Mononuclear cell (primary cell): Measurements from ENCODE around the gene CDKL2. TPM values are rescaled to one million over a fixed set of nuclear protein-coding genes. Genes with fewer than 3 reads are reported as not detected.

Source experiments
- H3K27me3 ChIP-seq: 2 replicates; pipeline ENCODE4 v1.6.0; 2011; ENCODE audit warnings: low read length, control low read depth; ENCODE audit not compliant: insufficient read depth
- H3K4me1 ChIP-seq: 2 replicates; pipeline ENCODE4 v1.5.1; 2011; ENCODE audit warnings: mild to moderate bottlenecking, low read length, control low read depth; ENCODE audit not compliant: insufficient read depth
- H3K4me3 ChIP-seq: 2 replicates; pipeline ENCODE4 v1.5.1; 2011; ENCODE audit warnings: mild to moderate bottlenecking, low read length, moderate library complexity
- H3K9me3 ChIP-seq: 2 replicates; pipeline ENCODE4 v1.5.1; 2011; ENCODE audit warnings: low read depth, mild to moderate bottlenecking, control low read depth, low read length
- total RNA-seq: library from RNA; depleted of rRNA; stranded (reverse); fragments of >200 nt; gene quantifications from one replicate; pipeline ENCODE4 v1.2.3, GENCODE V29; 2012

Gene CDKL2
- total RNA-seq, 1 donor, result 0.21 TPM

DNA sequence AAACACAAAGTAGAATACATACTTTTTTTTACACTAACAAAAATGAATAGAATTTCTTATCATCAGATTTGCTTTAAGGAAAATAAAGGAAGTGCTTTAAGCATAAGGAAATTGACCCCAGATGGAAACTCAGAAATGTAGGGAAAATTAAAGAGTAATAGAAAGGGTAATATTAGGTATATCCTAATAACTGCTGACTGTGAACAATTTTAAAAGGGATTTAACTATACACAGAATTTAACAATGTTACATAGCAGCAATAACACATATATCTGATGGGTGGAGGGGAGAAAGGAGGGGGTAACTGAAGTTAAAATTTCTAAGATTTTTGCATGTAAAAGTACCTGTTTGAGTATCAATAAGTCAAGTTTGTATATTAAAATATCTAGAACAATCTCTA, 8.6 kb downstream of the CDKL2 start:
- Histone ChIP-seq H3K27me3 (no peaks in the 10 kb centered on the region), H3K4me1 (no peaks in the 10 kb centered on the region), H3K9me3 (no peaks in the 10 kb centered on the region), H3K4me3 (no peak overlapping the region)

DNA sequence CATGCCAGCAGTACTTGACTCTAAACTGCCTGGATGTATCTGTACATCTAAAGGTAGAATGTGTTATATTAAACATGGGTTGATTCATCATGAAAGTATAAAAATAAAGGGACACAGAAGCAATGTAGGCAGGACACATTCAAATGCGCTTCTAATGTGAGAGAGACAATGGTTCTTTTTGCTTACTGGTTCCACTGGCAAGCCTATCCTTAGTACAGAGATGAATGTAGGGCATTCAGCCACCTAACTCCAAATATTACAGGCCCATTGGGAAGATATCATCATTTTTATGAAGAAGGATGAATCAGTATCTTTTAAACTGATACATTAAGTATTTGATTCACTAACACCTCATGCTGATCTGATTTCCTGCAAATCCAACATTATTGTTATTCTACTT, 18.0 kb downstream of the CDKL2 start:
- Histone ChIP-seq H3K27me3 (no peaks in the 10 kb centered on the region), H3K4me3 (no peak overlapping the region), H3K4me1 (no peaks in the 10 kb centered on the region), H3K9me3 (no peaks in the 10 kb centered on the region)

DNA sequence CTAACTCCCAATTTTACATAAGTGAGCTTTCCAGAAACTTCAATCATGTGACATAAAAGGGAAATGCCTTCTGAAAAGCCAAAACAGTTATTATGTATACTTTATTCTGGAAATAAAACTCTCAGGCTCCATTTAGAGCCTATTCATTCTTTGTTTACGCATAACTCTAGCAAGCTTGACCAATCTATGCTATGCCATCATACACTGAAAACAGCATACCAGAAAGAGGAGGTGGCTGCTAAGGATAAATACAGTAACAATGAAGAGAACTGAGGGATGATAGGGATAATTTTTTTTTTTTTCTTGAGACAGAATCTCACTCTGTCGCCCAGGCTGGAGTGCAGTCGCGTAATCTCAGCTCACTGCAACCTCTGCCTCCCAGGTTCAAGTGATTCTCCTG, 24.4 kb downstream of the CDKL2 start:
- Histone ChIP-seq H3K4me1 (no peaks in the 10 kb centered on the region), H3K4me3 (no peak overlapping the region), H3K9me3 (no peaks in the 10 kb centered on the region), H3K27me3 (no peaks in the 10 kb centered on the region)

DNA sequence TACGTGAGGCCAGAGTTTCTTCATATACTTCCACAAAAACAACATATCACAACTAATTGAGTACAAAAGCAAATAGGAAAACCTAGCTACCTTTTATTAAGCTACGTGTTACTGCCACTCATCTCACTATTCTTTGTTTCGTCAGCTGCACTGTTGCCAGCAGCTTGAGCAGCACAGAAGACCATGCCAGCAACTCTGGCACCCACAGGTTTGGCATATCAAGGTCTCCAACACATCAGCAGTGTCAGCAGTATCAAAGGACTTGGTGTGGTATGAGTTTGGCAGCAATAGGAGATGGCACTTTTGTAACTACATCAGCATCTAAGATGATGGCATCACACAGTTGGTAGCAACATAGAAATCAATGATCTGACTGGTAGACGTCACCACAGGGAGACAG, 30.7 kb downstream of the CDKL2 start:
- H3K9me3 ChIP-seq, result no peaks in the 10 kb centered on the region
- no peaks in the 10 kb centered on the region for H3K4me1 ChIP-seq
- H3K4me3 ChIP-seq, result no peak overlapping the region
- no peaks in the 10 kb centered on the region for H3K27me3 ChIP-seq

DNA sequence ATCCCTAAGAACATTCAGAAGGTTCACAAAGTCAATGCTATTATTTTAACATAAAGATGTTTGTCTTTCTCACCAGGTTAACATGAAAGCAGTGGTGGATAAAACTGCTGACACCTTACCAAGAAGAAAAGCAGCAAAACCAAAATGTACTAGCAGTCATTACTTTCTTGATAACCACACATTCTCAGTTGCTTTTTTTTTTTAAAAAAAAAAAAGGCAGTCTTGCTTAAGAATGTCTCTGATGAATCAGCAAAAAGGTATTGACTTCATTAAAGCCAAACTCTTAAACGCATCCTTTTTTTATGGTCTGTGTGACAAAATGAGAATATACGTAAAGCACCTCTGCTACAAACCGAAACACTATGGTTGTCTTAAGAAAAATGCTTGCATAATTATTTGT, 31.9 kb downstream of the CDKL2 start:
- no peak overlapping the region for H3K4me3 ChIP-seq

DNA sequence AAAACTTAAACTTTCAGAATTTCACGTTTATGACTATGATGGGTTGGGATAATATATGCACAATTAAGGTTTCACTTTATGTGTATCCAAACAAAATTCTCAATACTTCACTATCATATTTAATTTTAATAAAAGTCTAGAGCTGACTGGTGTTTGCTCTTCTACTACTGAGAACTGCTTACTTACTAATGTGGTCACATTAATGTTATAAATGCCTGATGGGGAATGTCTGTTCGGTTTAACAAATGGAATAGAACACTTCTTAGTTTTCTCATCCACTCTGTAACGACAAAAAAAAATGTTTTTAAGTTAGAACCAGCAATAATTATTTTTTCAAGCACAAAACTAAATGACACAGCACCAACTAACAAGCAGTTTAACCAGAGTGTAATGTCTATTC, 34.3 kb downstream of the CDKL2 start:
- H3K4me3 ChIP-seq, result no peak overlapping the region
- no peaks in the 10 kb centered on the region for H3K27me3 ChIP-seq
- no peaks in the 10 kb centered on the region for H3K9me3 ChIP-seq
- H3K4me1 ChIP-seq, result no peaks in the 10 kb centered on the region

More for the DNA sequence above, 31.9 kb downstream of the CDKL2 start:
- Histone ChIP-seq H3K27me3 (no peaks in the 10 kb centered on the region), H3K4me1 (no peaks in the 10 kb centered on the region), H3K9me3 (no peaks in the 10 kb centered on the region)

DNA sequence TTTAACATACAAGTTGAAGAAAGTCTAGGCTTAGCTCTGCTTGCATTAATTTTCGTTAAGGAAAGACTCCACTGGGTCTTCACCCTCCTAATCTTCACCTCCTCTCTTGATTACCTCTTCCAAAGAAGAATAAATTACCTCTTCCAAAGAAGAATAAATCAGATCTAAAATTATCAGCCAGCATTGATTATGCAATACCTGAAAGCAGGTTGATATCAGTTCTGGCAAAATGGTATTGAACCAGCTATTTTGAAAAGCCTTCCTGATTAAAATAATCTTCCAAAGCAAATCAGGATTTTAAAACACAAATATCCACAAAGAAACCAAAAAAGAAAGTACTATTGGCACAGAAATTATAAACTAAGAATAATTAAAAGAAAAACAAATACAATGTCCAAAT, 36.9 kb downstream of the CDKL2 start:
- Histone ChIP-seq H3K27me3 (no peaks in the 10 kb centered on the region), H3K4me3 (no peak overlapping the region), H3K4me1 (no peaks in the 10 kb centered on the region), H3K9me3 (no peaks in the 10 kb centered on the region)

DNA sequence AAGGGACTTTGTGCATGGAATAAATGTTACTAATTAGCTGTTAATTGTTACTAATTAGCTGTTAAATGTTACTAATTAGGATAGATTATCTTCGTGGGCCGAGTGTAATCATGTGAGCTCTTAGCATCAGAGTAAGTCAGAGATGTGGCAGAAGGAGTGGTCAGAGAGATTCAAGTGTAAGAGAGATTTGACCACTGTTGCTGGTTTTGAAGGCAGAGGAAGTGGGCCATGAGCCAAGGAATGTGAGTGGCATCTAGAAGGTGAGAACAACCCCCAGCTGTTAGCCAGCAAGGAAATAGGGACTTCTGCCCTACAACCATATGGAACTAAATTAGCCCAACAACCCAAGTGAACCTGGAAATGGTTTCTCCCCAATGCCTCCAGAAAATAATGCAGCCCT, 46.3 kb downstream of the CDKL2 start:
- no peak overlapping the region for H3K4me3 ChIP-seq
- H3K27me3 ChIP-seq, result peaks cover 6% of the 10 kb centered on the region
- no peaks in the 10 kb centered on the region for H3K4me1 ChIP-seq
- H3K9me3 ChIP-seq, result peaks cover 8% of the 10 kb centered on the region

DNA sequence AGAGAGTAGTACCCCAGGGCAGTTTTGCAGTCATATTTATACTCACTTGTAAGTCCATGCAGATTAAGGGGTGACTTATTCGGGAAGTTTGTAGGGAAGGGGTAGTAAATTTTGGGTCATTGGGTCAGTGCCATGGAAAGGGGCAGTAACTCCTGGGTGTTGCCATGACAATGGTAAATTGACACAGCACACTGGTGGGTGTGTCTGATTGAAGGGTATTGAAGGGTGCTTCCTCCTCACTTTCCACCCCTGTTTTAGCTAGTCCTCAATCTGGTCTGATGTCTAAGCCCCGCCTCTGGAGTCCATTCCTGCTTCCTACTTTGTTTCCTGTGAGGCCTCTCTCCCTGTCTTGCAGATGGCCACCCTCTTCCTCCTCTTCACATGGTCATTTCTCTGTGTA, 62.6 kb downstream of the CDKL2 start:
- no peak overlapping the region for H3K4me3 ChIP-seq
- no peaks in the 10 kb centered on the region for H3K27me3 ChIP-seq
- no peaks in the 10 kb centered on the region for H3K9me3 ChIP-seq

DNA sequence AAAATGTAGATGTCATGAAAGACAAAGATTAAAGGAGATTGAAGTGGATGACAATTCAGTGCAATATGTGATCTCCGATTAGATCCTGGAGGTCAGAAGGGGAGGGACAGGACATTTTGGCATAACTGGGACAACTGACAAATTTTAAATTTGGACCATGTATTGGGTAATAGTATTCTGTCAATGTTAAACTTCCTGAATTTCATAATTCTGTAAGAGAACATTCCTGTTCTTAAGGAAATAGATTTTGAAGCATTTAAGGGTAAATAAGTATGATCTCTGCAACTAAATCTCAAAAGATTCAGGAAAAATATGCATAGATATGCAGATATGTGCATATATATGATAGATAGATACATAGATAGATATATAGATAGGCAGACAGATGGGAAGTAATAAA, 63.4 kb downstream of the CDKL2 start:
- no peak overlapping the region for H3K4me3 ChIP-seq
- H3K4me1 ChIP-seq, result peaks cover 27% of the 10 kb centered on the region

More for the DNA sequence above, 62.6 kb downstream of the CDKL2 start:
- peaks cover 27% of the 10 kb centered on the region for H3K4me1 ChIP-seq

DNA sequence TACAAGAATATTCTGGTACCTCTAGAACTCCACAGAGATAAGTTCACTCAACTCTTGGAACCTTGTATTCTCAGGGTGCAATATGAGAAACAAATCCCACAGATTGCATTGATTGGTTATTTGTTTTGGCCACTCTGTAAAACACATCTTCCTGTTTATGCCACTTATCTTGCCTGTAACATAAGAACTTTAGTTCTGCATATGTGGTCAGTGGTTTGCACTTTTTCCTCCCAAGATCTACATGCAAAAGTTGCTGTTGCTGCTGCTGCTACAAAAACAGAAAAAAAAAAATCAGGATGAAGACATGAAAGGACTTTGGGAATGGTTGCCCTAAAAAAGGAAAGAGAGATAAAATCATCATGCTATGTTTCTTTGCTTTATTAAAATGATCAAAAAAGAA, 64.8 kb downstream of the CDKL2 start:
- Histone ChIP-seq H3K4me1 (peaks cover 27% of the 10 kb centered on the region), H3K27me3 (no peaks in the 10 kb centered on the region), H3K9me3 (no peaks in the 10 kb centered on the region), H3K4me3 (no peak overlapping the region)

More for the DNA sequence above, 63.4 kb downstream of the CDKL2 start:
- H3K9me3 ChIP-seq, result no peaks in the 10 kb centered on the region
- H3K27me3 ChIP-seq, result no peaks in the 10 kb centered on the region

DNA sequence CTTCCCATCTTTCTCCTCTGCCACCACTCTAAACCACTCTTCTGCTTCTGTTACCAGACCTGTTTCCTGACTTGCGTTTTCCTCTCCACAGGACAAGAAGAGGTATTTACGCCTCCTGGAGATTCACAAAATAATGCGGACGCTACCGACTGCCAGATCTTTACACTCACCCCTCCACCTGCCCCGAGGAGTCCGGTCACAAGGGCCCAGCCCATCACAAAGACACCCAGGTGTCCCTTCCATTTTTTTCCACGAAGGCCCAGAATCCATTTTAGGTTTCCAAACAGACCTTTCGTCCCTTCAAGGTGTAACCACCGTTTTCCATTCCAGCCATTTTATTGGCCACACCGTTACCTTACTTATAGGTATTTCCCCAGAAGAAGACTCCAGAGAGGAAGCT, 66.3 kb downstream of the CDKL2 start:
- Histone ChIP-seq H3K4me3 (no peak overlapping the region), H3K4me1 (peaks cover 27% of the 10 kb centered on the region), H3K9me3 (no peaks in the 10 kb centered on the region), H3K27me3 (no peaks in the 10 kb centered on the region)

DNA sequence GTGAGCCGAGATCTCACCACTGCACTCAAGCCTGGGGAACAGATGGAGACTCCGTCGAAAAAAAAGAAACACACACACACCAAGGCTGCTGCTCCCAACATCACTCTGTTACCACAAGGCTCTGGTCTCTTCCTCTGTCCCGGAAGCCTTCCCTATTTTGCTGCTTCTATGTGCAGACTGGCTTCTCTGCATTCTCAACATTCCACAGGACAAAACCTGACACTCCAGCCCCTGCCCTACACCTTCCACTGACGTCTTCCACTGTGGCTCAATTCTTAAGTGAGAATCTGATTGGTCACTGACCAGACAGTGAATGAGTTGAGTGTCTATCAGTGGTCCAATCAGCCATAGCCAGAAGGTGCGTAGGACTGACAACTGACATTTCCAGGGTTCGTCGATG, 68.5 kb downstream of the CDKL2 start:
- H3K4me3 ChIP-seq, result no peak overlapping the region

DNA sequence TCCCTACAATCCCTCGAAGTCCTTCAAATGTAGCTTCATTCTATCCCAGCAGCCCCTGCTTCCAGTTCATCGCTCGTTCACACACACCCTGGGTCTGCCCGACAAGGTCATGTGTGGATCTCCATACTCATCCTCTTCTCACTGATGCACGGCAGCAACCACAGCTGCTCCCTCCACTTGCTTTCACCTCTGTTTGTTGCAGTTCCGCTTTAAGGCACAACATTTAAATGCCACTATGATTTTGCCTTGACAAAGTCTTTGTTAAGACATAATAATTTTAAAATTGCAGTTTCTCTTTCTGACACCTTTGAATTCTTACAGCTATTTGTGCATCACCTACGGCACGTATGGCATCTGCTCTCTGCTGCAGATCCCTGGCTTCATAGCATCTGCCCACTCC, 72.6 kb downstream of the CDKL2 start:
- Histone ChIP-seq H3K4me1 (no peaks in the 10 kb centered on the region), H3K27me3 (no peaks in the 10 kb centered on the region), H3K9me3 (no peaks in the 10 kb centered on the region), H3K4me3 (no peak overlapping the region)

More for the DNA sequence above, 68.5 kb downstream of the CDKL2 start:
- Histone ChIP-seq H3K9me3 (no peaks in the 10 kb centered on the region), H3K27me3 (no peaks in the 10 kb centered on the region), H3K4me1 (peaks cover 16% of the 10 kb centered on the region)

DNA sequence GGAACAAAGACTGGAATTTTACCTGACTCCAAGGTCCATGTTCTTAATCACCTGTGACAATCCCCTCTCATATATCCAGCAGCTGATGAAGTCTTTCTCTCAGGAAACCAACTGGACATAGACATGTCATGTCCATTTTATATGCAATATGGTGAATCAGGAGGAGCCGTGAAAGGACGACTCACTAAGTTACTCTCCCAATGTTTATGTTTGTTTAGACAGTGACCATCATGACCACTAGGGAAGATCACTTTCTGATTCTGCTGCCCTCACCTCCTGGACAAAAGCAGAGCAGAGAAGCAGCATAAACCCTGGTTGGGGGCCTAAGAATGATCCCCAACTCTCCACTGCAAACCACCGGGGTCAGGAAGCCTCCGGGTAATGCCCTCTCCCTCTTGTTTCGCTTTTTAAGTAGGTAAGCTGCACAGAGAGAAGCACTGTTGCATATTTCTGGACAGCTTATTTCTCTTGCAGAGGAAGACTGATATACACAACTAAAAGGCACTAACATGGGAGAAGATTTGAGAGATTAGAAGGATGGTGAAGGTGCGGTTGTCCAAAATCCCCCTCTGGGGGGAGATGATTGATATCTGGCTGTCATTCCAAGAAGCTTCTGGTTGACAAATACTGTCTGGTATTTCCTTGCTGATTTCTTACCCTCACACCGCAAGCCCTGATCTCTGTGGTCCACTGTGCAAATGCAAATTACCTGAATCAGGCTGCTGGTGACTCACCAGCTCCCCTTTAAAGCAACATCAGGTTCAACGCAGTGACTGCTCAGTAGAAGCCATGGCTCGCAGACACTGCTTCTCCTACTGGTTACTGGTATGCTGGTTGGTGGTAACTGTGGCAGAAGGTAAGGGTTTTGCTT, 74.8 kb downstream of the CDKL2 start, which contains the start of gene ODAPH:
ODAPH (plus strand) TSS at position 773 of the 871 bp plus-strand sequence; CDS start at position 790, 17 bp downstream.
- H3K4me1 ChIP-seq, result no peaks in the 10 kb centered on the region
- H3K4me3 ChIP-seq, result no peak within 1 kb of the TSS
- no peaks in the 10 kb centered on the region for H3K27me3 ChIP-seq
- H3K9me3 ChIP-seq, result no peaks in the 10 kb centered on the region

DNA sequence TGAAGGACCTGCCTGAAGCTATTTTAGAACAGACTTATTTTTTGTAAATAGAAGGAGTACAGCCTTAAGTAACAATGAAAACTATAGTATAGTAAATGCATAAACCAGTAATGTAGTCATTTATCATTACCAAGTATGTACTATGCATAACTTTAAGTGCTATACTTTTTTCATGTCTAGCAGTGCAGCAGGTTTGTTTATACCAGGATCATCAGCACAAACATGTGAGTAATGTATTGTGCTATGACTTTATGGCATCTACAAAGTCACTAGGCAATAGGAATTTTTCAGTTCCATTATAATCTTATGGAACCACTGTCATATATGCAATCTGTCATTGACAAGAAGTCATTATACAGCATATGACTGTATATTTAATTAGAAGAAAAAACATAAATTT, 77.9 kb downstream of the CDKL2 start:
- no peaks in the 10 kb centered on the region for H3K27me3 ChIP-seq
- H3K4me1 ChIP-seq, result no peaks in the 10 kb centered on the region
- no peak overlapping the region for H3K4me3 ChIP-seq
- no peaks in the 10 kb centered on the region for H3K9me3 ChIP-seq
